ENCODE measurements around the gene CBARP. TPM values are rescaled to one million over a fixed set of nuclear protein-coding genes. Genes with fewer than 3 reads are reported as not detected.

The CBARP gene
- total and polyA plus RNA-seq, 9 of the 15 experiments (the other 6 are each of a cell fraction or from before 2014, with no cell fraction given): 0.03 to 8.9 (median 1.2) TPM; not detected in 1

- ChIA-PET CTCF (ENCODE audit: low intra/inter-chr PET ratio) (no interaction called here), POLR2A (interaction anchor here (0.9 to 2.2 kb wide), 3 partner anchors 9 to 997 kb away, joined by 3 to 7 read pairs (median 3); partner anchors contain the start of gene CIRBP)
- peak; percentile 23; the same call in 1 of the 2 replicates for TF ChIP-seq TFAP4 (CRISPR knock-in tag; IDR thresholded peaks at IDR 0.05; ENCODE audit: borderline replicate concordance)
- TF ChIP-seq ZNF551 (CRISPR knock-in tag; IDR thresholded peaks at IDR 0.05): no peak
- BruUV-seq (replicated peaks): no TSS peak
- no peak for FAIRE-seq
- H3K79me2 ChIP-seq (ENCODE audit: control insufficient read depth, insufficient read depth, low read length): peaks cover 39% of the 10 kb centered on the region
- 94% methylated on average over 8 of the region's 12 CpGs for WGBS (ENCODE audit: insufficient coverage, low coverage, missing lambda C conversion rate)
- peaks cover 27 to 83% of the 10 kb centered on the region in 2 experiments for H3K4me1 ChIP-seq (replicated peaks in 1 of 2; ENCODE audit: control insufficient read depth in 2 of 2, insufficient read depth in 2 of 2, low read length in 2 of 2)
- peaks cover 10% of the 10 kb centered on the region for H4K20me1 ChIP-seq (replicated peaks; ENCODE audit: control insufficient read depth, insufficient read depth, low read length)
- no peaks in the 10 kb centered on the region for H3K27me3 ChIP-seq (ENCODE audit: control insufficient read depth in 2 of 2, insufficient read depth in 2 of 2, low read length in 2 of 2)
- H3K4me3 ChIP-seq: no peak overlapping the region
- H3K9me1 ChIP-seq (ENCODE audit: control insufficient read depth, insufficient read depth, low read length): no peaks in the 10 kb centered on the region
- H3K9me3 ChIP-seq (replicated peaks; ENCODE audit: control insufficient read depth, insufficient read depth, low read depth, low read length): no peaks in the 10 kb centered on the region
- intact Hi-C loops (cut with micrococcal nuclease) (loop anchor here (10.0 kb wide), 1 partner anchor 167 kb away; no protein-coding TSS in a partner anchor), in situ Hi-C loops (cut with MboI) (loop anchor here (5.0 kb wide), 1 partner anchor 104 kb away; the partner anchor contains the start of gene NDUFS7)
- H3K36me3 ChIP-seq (ENCODE audit: control insufficient read depth, insufficient read depth, low read length): peaks cover 61% of the 10 kb centered on the region; the same call in 2 of the 3 replicates
- no peak overlapping the region for H3K4me2 ChIP-seq (ENCODE audit: insufficient read depth, low read length)
- no peak for DNase-seq (ENCODE audit: extremely low read depth in 1 of 4, low spot score in 3 of 4)
- peak overlapping the region in 1 of 2 experiments; percentile 39; a peak in 1 of 4 replicates for H3K9ac ChIP-seq (ENCODE audit: insufficient read depth in 1 of 2, low read depth in 2 of 2, low read length in 2 of 2)
- H2AFZ ChIP-seq (ENCODE audit: low read depth, low read length): no peak overlapping the region
- H3K27ac ChIP-seq (ENCODE audit: extremely low read depth, low read depth, low read length): no peak overlapping the region
- no peak for ATAC-seq
Observed at GRCh38 chr19:1278074-1278473, 40.3 kb upstream of the CBARP start.

- H3K9me1 ChIP-seq (ENCODE audit: control insufficient read depth, insufficient read depth, low read length): no peaks in the 10 kb centered on the region
- no peak for DNase-seq (ENCODE audit: extremely low read depth in 1 of 4, low spot score in 3 of 4)
- no peak for ATAC-seq
- no peaks in the 10 kb centered on the region for H3K27me3 ChIP-seq (ENCODE audit: control insufficient read depth in 2 of 2, insufficient read depth in 2 of 2, low read length in 2 of 2)
- BruUV-seq (replicated peaks): no TSS peak
- CTCF ChIA-PET (ENCODE audit: low intra/inter-chr PET ratio): interaction anchor here (0.7 kb wide), 1 partner anchor 48 kb away, joined by 3 read pairs; no protein-coding TSS in a partner anchor
- H3K9me3 ChIP-seq (replicated peaks; ENCODE audit: control insufficient read depth, insufficient read depth, low read depth, low read length): no peaks in the 10 kb centered on the region
- intact Hi-C loops (cut with micrococcal nuclease) (loop anchor here (10.0 kb wide), 1 partner anchor 168 kb away; no protein-coding TSS in a partner anchor), in situ Hi-C loops (cut with MboI) (loop anchor here (5.0 kb wide), 1 partner anchor 105 kb away; the partner anchor contains the start of gene NDUFS7)
- peaks cover 37 to 88% of the 10 kb centered on the region in 2 experiments for H3K4me1 ChIP-seq (replicated peaks in 1 of 2; ENCODE audit: control insufficient read depth in 2 of 2, insufficient read depth in 2 of 2, low read length in 2 of 2)
- FAIRE-seq: no peak
- H3K9ac ChIP-seq (ENCODE audit: insufficient read depth in 1 of 2, low read depth in 2 of 2, low read length in 2 of 2): peak overlapping the region in 1 of 2 experiments; percentile 92; a peak in 2 of 4 replicates
- H3K36me3 ChIP-seq (ENCODE audit: control insufficient read depth, insufficient read depth, low read length): peaks cover 71% of the 10 kb centered on the region
- peaks cover 49% of the 10 kb centered on the region for H3K79me2 ChIP-seq (ENCODE audit: control insufficient read depth, insufficient read depth, low read length)
- peak overlapping the region; percentile 68; the same call in 1 of the 2 replicates for H3K4me3 ChIP-seq
- no peak overlapping the region for H2AFZ ChIP-seq (ENCODE audit: low read depth, low read length)
- WGBS (ENCODE audit: insufficient coverage, low coverage, missing lambda C conversion rate): 83% methylated on average over 6 of the region's 15 CpGs
- POLR2A ChIA-PET: interaction anchor here (0.6 to 2.2 kb wide), 4 partner anchors 8 to 998 kb away, joined by 3 to 7 read pairs (median 4); partner anchors contain the start of gene CIRBP
- H3K4me2 ChIP-seq (ENCODE audit: insufficient read depth, low read length): peak overlapping the region; percentile 88
- no peak overlapping the region for H3K27ac ChIP-seq (ENCODE audit: extremely low read depth, low read depth, low read length)
- H4K20me1 ChIP-seq (replicated peaks; ENCODE audit: control insufficient read depth, insufficient read depth, low read length): peaks cover 14% of the 10 kb centered on the region
- TF ChIP-seq HNRNPLL (IDR thresholded peaks at IDR 0.05; ENCODE audit: low read depth, low read length, poor library complexity, severe bottlenecking) (no peak), XRCC5 (IDR thresholded peaks at IDR 0.05; ENCODE audit: low read depth, low read length) (no peak), PHB2 (IDR thresholded peaks at IDR 0.05; ENCODE audit: low read depth) (no peak), ZC3H4 (CRISPR knock-in tag; IDR thresholded peaks at IDR 0.05; ENCODE audit: borderline replicate concordance) (peak; percentile 41; the same call in 1 of the 2 replicates)
Observed at GRCh38 chr19:1277061-1277460, 39.3 kb upstream of the CBARP start.

Measured in K562 (cell line).